ENCODE data around the gene CTCFL. TPM values are rescaled to one million over a fixed set of nuclear protein-coding genes. Genes with fewer than 3 reads are reported as not detected.

The CTCFL gene
- total and polyA plus RNA-seq, 2 experiments from 2014 or later: not detected

DNA sequence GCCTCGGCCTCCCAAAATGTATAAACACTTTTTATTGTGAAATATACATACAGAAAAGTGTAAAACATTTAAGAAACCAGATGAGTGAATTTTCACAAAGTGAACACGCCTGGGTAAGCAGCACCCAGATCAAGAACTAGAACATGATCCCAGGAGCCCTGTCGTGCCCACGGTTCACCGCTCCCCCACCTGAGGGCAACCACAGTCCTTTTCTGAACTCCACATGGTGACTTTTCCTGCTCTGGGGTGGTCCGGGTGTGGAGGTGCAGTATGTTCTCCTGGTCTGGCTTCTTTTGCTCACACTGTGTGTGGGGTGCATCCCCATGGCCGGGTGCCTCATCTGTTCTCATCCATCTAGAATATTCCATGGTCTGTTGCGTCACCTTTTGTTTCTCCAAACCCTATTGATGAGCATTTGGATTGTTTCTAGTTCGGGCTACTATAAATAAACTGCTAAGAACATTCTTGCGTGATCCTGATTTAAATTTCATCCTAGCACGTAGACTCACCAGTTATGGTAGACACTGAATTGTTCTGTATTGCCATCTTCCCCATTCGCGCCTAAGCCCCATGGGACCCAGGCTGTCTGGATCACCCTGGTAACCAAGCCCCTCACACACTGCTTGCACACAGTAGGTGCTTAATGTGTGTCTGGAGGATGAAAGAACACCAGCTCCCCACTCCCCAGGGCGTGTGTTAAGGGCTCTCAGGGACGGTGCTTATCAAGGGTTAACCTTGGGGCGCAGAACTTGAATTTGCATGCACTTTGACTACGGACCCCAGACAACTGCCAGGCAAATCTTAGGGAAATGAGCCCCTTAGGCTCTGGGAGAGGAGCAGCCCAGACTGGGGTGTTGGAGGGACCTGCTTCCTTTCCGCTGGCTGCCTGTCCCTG is 56.2 kb downstream of the CTCFL start:
- 61 to 62% methylated on average over 18 of the region's 18 CpGs for WGBS, 2 experiments (ENCODE audit: low coverage in 1 of 2, low lambda C conversion rate in 2 of 2, missing lambda C conversion rate in 2 of 2)
- H3K27me3 ChIP-seq (replicated peaks; ENCODE audit: insufficient read depth): peaks cover 47% of the 10 kb centered on the region
- H2AFZ ChIP-seq: no peak overlapping the region
- no peak for DNase-seq
- TF ChIP-seq EZH2 (IDR thresholded peaks at IDR 0.05; ENCODE audit: insufficient read depth, poor library complexity, severe bottlenecking) (no peak), EZH2phosphoT487 (IDR thresholded peaks at IDR 0.05; ENCODE audit: insufficient read depth, low read depth) (no peak)
- no peak overlapping the region for H3K4me2 ChIP-seq (ENCODE audit: unreplicated experiment)
- H3F3A ChIP-seq (ENCODE audit: insufficient read depth): no peaks in the 10 kb centered on the region
- no peaks in the 10 kb centered on the region for H3K36me3 ChIP-seq (ENCODE audit: low read depth)
- no peak overlapping the region for H3K9ac ChIP-seq
- no peak overlapping the region for H3K4me3 ChIP-seq
- in situ Hi-C loops (cut with MboI): no loop called here
- H3K4me1 ChIP-seq (ENCODE audit: insufficient read depth): no peaks in the 10 kb centered on the region
- no peak overlapping the region for H3K27ac ChIP-seq
- H3K79me2 ChIP-seq (ENCODE audit: insufficient read depth): no peaks in the 10 kb centered on the region
- no peaks in the 10 kb centered on the region for H3K9me3 ChIP-seq (ENCODE audit: low read depth)
- H3K9me2 ChIP-seq (ENCODE audit: insufficient read depth): no peaks in the 10 kb centered on the region
- H4K20me1 ChIP-seq (ENCODE audit: insufficient read depth): no peaks in the 10 kb centered on the region

DNA sequence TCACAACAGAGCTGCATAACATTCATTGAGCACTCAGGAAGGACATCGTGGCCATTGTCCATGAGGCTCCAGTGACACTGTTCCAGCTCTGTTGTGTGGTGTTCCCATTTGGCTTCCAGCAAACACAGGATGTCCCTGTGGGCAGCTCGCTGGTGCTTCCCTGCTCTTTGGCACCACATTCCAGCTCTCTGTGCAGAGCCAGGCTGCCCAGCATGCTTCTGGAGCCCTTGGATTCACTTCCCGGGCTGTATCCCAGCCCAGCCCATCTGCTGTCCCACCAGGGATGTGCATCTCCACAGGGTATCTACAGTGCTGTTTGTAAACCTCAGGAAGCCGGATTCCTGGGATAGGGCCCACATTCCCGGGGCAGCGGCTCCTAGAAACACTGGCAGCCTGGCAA is 57.2 kb downstream of the CTCFL start:
- Histone ChIP-seq H3F3A (ENCODE audit: insufficient read depth) (no peaks in the 10 kb centered on the region), H3K9ac (no peak overlapping the region), H3K27me3 (replicated peaks; ENCODE audit: insufficient read depth) (peaks cover 36% of the 10 kb centered on the region), H3K79me2 (ENCODE audit: insufficient read depth) (no peaks in the 10 kb centered on the region), H2AFZ (no peak overlapping the region), H3K36me3 (ENCODE audit: low read depth) (no peaks in the 10 kb centered on the region), H3K9me2 (ENCODE audit: insufficient read depth) (no peaks in the 10 kb centered on the region), H4K20me1 (ENCODE audit: insufficient read depth) (no peaks in the 10 kb centered on the region), H3K4me1 (ENCODE audit: insufficient read depth) (no peaks in the 10 kb centered on the region), H3K4me3 (no peak overlapping the region), H3K9me3 (ENCODE audit: low read depth) (no peaks in the 10 kb centered on the region), H3K4me2 (ENCODE audit: unreplicated experiment) (no peak overlapping the region), H3K27ac (no peak overlapping the region)
- DNase-seq: no peak
- WGBS, 2 experiments (ENCODE audit: low coverage in 1 of 2, low lambda C conversion rate in 2 of 2, missing lambda C conversion rate in 2 of 2): 6 to 14% methylated on average over 6 of the region's 6 CpGs
- TF ChIP-seq EZH2 (IDR thresholded peaks at IDR 0.05; ENCODE audit: insufficient read depth, poor library complexity, severe bottlenecking): no peak
- TF ChIP-seq EZH2phosphoT487 (IDR thresholded peaks at IDR 0.05; ENCODE audit: insufficient read depth, low read depth): no peak
- in situ Hi-C loops (cut with MboI): no loop called here

DNA sequence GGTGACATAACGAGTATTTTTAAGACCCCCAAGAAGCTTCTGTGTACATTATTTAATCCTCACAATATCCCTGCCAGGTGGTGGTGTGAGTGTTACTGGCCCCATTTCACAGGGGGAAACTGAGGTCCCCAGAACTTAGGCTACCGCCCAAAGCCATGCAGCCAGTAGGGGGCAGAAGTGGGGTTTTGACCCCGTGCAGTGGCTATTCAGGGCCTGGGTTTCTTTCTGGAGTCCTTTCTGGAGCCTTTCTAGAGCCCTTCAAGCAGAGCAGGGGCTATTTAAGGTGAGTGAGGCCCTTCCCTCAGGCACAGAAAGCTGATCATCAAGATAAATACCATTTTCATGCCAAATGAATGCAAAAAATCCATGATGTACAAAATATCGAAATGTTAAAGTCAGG is 59.0 kb downstream of the CTCFL start:
- no peak for TF ChIP-seq EZH2phosphoT487 (IDR thresholded peaks at IDR 0.05; ENCODE audit: insufficient read depth, low read depth)
- Histone ChIP-seq H3K9me3 (ENCODE audit: low read depth) (no peaks in the 10 kb centered on the region), H4K20me1 (ENCODE audit: insufficient read depth) (no peaks in the 10 kb centered on the region), H2AFZ (no peak overlapping the region), H3K4me3 (no peak overlapping the region), H3K4me2 (ENCODE audit: unreplicated experiment) (no peak overlapping the region), H3K9me2 (ENCODE audit: insufficient read depth) (no peaks in the 10 kb centered on the region), H3K36me3 (ENCODE audit: low read depth) (no peaks in the 10 kb centered on the region), H3K4me1 (ENCODE audit: insufficient read depth) (no peaks in the 10 kb centered on the region), H3K79me2 (ENCODE audit: insufficient read depth) (no peaks in the 10 kb centered on the region), H3K27ac (no peak overlapping the region), H3F3A (ENCODE audit: insufficient read depth) (no peaks in the 10 kb centered on the region), H3K27me3 (replicated peaks; ENCODE audit: insufficient read depth) (peaks cover 30% of the 10 kb centered on the region), H3K9ac (no peak overlapping the region)
- 69 to 70% methylated on average over 4 of the region's 4 CpGs for WGBS, 2 experiments (ENCODE audit: low coverage in 1 of 2, low lambda C conversion rate in 2 of 2, missing lambda C conversion rate in 2 of 2)
- no peak for DNase-seq
- in situ Hi-C loops (cut with MboI): no loop called here

DNA sequence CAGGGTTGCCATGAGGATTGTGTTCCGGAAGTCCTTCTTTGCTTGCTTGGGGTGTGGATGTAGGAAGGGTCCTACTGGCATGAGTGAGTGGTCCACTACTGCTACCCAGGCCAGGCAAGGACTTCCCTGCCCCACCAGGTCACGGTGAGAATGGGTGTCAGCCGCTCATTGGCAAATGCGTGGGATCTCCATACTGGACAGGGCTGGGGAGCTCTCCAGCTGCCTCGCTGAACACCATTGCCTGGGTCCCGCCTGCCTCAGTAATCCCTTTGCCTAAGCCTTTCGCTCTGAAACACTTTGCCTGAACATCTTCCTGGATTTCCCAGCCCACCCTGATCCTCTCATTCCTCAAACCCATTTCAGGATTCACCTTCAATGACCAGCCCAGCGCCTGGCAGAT is 59.5 kb downstream of the CTCFL start:
- H2AFZ ChIP-seq: no peak overlapping the region
- H3K27me3 ChIP-seq (replicated peaks; ENCODE audit: insufficient read depth): peaks cover 25% of the 10 kb centered on the region
- no peaks in the 10 kb centered on the region for H3K36me3 ChIP-seq (ENCODE audit: low read depth)
- in situ Hi-C loops (cut with MboI): no loop called here
- H3K4me3 ChIP-seq: no peak overlapping the region
- no peak overlapping the region for H3K4me2 ChIP-seq (ENCODE audit: unreplicated experiment)
- DNase-seq: no peak
- H3K9me2 ChIP-seq (ENCODE audit: insufficient read depth): no peaks in the 10 kb centered on the region
- no peak overlapping the region for H3K9ac ChIP-seq
- no peaks in the 10 kb centered on the region for H3K79me2 ChIP-seq (ENCODE audit: insufficient read depth)
- 85 to 87% methylated on average over 8 of the region's 8 CpGs for WGBS, 2 experiments (ENCODE audit: low coverage in 1 of 2, low lambda C conversion rate in 2 of 2, missing lambda C conversion rate in 2 of 2)
- H4K20me1 ChIP-seq (ENCODE audit: insufficient read depth): no peaks in the 10 kb centered on the region
- H3K9me3 ChIP-seq (ENCODE audit: low read depth): no peaks in the 10 kb centered on the region
- TF ChIP-seq EZH2phosphoT487 (IDR thresholded peaks at IDR 0.05; ENCODE audit: insufficient read depth, low read depth) (no peak), EZH2 (IDR thresholded peaks at IDR 0.05; ENCODE audit: insufficient read depth, poor library complexity, severe bottlenecking) (no peak)
- H3K27ac ChIP-seq: no peak overlapping the region
- no peaks in the 10 kb centered on the region for H3K4me1 ChIP-seq (ENCODE audit: insufficient read depth)
- no peaks in the 10 kb centered on the region for H3F3A ChIP-seq (ENCODE audit: insufficient read depth)

Measured in GM23248 (cell line).